GM04503 (cell line): Measurements from ENCODE around the gene MAP3K8.
"Not testable (repeated sequence)": the region's sequence is repeated elsewhere in the genome, so short reads cannot be mapped to it uniquely, and the experiment has no call there.

Experiments
- DNase-seq: peaks from one replicate; pipeline ENCODE4 v3.0.0-alpha.2; 2012; ENCODE audit warnings: low read depth

The MAP3K8 gene

DNA sequence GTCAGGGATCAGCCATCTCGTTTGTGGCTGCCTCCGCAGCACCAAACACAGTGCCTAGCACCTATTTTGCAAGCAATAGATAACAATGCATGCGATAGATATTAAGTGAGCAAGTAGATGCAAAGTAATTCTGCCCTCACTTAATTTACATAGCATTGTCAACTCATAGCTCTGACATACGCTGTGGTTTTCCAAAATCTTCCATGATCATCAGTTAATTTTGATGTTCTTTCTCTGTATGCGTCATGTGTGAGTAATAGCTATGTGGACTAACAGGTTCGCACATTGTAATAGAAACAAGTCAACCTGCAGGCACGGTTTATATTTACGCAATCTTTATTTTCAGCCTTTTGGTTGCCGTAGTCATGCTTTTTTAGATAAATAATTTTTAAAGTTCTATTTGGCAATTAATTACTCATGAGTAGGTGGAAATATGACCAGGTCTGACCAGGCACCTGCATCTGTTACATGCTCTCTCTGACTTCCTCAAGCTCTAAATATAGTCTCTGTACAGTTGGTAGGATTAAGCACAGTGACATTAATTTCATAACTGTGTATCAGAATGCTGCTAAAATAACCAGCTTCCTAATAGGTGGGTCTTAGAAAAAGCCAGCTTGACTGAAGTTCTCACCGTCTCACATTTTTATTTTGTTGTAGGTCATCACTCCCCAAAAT is 13.3 kb downstream of the MAP3K8 start:
- DNase-seq, result no peak

DNA sequence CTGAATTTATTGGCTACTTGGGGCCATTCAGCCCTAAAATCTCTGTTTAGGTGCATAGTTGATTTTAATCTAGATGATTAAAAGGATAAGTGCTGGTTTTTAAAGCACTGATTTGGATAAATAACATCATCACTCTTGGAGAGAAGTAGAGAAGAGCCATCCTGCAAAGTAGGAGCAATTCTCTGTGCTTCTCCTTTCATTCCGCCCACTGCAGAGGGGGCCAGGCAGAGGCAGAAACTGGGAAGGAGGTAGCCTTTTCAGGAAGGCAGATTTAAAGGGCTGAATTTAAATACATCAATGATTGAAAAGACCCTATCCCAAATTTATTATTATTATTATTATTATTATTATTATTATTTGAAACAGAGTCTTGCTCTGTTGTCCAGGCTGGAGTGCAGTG is 14.1 kb downstream of the MAP3K8 start:
- no peak for DNase-seq

DNA sequence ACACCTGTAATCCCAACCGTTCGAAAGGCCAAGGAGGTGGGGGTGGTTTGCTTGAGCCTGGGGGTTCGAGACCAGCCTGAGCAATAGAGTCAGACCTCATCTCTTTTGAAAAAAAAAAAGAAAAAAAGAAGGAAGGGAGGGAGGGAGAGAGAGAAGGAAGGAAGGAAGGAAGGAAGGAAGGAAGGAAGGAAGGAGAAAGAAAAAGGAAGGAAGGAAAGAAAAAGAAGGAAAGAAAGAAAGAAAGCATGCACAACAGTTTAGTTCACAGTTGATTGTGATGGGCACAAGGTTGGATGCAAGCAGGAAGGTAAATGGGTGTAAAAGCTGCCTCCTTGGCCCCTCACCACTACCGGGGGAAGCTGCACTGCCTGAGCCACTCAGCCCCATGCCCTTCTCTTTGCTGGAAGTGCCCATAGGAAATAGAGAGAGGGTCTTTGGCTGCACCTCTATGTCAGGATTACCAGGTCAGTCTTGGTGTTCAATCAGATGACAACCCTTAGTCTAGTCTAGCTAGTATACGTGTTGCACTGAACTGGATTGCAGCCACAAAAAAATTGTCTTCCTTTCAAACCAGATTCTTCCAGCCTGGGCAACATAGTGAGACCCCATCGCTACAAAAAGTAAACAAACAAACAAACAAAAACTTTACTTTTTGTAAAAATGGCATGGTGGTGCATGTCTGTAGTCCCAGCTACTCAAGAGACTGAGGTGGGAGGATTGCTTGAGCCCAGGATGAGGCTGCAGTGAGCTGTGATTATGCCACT is 20.0 kb downstream of the MAP3K8 start:
- DNase-seq, result no peak

DNA sequence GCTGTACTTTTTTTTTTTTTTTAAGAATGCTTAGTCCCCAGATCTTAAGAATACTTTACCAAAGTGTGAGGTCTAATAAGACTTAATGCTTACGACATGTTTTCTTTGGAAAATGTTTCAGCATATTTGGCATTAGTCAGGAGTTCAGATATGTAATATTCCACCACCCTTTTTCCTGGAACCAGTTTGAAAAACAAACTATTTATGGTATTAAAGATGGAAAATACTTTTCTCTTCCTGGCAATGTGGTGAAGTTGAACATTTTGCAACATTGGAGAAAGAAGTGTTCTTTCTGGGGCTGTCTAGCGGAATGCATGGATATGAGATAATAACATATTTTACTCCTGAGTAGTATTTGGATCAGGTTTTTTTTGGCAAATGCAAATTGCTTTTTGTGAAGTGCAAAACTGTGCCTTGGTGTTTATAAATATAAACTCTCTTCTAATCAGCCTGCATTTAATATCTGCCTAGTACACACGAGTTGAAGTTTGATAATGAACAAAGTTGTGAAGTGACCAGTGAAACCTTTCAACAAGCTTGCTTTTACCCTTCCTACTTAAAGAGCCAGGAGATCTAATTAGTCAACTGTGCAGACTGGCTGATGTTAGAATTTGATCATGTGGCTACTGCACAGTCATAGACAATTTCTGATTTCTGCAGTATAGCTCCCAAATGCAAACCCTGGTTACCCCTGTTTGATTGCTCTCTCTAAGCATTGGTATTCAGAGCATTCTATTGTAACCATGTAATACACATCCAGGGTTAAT is 20.9 kb downstream of the MAP3K8 start:
- DNase-seq, result peak; percentile 95

DNA sequence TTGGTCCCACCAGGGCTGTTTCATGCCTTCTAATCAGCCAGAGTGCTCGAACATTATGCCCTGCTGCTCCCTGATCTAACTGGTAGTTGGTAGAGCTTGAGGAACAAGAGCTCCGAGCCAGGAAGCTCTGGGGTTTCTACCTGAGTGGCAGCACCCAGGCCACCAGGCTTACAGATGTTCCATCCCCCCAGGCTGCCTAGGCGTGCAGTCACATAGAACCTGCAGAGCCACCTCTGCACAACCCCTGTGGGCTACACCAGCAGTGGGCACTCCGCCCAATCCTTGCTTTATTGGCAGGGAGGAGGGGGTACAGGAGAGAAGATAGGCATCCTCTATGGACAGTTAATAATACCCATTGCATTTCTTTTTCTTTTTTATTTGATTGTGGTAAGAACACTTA is 21.8 kb downstream of the MAP3K8 start:
- no peak for DNase-seq

DNA sequence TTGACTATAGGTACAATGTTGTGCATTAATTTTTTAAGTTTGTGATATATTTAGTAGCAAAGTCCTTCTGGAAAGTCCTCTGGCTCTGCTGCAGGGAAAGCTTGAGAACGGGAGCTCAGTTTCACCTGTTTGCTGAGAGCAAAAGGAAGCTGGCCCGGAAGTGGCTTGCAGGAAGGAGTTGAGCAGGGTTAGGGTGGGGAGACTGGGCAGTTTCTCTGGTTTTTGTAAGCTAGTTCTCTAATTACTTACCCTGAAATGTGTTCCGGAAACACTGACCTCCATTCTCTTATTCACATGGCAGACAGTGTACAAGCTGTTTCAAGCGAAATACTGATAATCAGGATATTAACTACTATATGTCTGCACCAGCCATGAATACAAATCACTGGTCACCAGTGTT is 22.3 kb downstream of the MAP3K8 start:
- no peak for DNase-seq

DNA sequence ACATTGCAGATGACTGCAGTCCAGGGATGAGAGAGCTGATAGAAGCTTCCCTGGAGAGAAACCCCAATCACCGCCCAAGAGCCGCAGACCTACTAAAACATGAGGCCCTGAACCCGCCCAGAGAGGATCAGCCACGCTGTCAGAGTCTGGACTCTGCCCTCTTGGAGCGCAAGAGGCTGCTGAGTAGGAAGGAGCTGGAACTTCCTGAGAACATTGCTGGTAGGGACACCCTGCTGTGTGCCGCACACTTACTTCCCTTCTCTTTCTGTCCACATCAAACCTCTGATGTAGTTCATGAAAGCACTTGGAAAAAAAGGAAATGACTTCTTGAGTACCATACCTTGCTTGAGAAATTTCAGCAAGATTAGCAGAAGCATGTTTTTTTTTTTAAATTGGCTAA is 25.3 kb downstream of the MAP3K8 start:
- DNase-seq, result no peak

DNA sequence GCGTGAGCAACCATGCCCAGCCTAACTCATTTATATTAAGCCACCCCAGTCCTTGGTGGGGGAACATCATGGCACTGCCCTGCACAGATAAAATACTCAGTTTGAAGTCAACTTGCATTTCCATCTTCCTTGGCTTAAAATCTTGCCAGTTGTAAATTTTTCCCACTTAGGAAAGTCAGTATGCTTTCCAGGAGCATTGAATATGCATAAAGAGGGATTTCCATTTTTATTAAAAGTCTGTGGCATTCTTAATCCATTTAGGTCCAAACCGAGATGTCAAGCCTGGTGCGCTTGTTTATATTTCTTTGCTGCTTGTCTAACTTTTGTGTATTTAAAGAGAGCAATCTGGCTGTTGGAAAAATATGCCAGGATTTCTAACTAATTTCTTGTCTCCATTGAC is 26.1 kb downstream of the MAP3K8 start:
- DNase-seq, result no peak

DNA sequence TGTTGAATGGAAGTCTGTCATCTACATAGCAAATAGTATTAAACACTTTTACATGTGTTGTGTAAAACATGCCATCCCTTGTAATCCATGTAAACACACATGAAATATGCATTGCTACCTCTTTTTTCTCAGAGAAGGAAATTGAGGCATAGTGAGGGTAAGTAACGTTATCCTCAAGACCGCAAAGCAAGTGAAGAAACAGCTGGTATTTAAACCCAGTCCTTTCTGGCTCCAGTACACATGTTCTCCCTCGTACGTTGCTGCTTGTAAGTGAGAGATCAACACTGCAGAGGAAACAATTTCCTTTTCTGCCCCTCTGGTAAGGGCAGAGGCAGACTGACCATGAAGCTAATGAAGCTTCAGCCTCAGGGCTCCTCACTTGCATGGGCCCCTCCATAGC is 28.5 kb downstream of the MAP3K8 start:
- DNase-seq, result no peak

DNA sequence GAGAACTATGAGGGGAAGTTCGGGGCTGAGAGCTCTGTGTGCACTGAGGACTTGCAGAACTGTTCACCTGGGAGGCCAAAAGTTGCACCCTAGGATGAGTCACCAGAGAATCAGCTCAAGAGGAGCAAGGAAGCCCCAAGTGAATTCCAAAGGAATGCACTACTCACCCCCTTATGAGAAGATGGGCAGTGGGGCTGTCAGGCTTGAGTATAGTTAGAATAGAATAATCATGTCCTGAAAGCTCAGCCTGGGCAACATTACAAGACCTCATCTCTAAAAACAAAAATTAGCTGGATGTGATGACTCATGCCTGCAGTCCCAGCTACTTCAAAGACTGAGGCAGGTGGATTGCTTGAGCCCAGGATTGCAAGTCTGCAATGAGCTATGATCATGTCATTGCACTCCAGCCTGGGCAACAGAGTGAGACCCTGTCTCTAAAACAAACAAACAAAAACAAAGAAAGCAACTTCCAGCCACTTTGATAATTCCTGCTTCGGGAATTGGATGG is 30.0 kb downstream of the MAP3K8 start:
- no peak for DNase-seq

DNA sequence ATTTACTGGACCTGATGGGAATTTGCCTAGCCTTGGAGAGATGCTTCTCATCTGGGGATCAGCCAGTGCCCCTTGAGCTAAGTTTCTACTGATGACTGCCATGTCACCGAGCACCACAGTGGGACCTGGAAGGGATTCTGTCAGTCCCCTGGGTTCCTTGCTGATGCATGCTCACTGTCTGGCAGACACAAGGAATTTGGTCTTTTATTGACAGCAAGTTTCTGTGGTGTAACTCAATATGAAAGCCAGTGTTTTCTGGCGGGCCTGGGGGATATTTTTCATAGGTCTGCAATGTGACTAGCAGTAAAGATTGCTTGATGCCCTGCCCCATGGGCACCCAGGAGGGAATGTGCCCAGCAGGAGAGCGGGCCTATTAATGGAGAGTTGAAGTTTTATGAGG is 30.7 kb downstream of the MAP3K8 start:
- no peak for DNase-seq

DNA sequence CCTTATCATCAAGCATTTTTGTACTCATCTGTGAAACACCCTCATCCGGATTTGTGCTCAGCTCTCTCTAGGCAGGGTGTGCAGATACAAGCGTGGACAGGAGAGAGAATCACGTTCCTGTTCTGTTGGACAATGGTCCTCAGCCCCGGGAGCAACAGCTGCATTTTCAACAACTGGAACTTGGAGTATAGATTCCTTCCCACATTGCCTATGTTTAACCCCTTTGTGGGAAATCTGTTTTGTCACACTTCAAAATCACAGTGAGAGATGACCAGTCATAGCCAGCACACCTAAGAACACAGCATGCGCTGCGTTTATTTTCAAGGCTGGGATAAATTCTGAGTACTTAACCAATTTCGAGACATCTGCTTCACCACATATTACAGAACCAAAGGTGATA is 32.5 kb downstream of the MAP3K8 start:
- no peak for DNase-seq

DNA sequence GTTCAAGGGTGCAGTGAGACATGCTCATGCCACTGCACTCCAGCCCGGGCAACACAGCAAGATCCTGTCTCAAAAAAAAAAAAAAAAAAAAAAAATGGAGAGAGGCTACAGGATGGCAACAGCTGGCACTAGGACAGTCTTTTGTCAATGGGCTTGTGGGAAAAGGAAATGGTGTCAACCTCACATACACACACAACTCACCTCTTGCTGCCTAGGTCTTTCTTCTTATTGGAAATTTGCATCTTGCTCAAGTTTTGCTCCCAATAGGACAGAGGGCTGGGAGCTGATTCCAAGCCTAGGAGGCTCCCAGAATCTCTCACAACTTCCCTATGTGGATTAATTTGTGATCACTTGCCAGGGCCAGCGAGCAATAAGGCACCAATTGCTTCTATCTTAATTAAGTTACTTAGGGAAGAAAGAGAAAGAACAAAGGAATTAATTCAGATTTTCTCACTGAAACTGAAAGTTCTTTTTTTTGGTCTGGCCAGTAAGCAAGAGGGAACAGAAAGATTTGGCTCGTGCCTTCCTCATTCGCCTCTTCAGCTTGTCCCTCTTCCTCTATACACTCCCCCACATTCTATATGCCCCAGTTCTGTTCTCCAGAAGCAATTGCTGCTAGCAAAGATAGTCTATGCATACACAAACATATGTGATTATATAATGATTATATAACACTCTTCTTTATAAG is 33.8 kb downstream of the MAP3K8 start:
- DNase-seq, result no peak

DNA sequence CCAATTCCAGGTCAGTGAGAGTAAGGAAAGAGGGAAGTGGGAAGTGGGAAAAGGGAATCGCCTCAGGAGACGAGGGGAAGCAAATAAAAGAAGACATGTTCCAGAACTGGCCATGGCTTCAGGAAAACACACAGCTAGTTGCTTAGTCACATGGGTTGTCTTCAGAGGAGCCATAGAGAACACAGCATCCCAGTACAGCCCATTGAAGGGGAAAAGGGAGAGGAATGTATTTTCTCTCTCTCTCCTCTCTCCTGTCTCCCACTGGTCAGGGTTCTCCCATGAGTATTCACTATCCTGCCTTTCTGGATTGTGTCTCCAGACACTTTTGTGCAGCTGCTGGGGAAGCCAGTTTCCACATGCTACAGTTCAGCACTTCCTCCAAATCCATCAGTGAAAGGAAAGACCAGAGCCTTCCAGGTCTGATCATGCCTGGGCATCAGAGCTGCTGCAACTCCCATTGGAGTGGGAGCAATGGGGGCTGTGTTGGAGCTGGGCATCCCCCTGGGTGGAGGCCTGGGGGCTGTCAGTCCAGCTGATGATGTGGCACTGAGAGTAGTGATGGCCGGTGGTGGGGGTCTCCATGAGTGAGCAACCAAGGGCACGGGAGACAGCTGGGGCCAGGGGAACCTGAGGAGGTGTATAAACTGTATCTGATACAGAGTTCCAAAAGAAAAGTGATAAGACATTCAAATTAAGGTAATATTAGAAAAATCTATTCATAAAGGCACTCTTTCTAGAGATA is 38.6 kb downstream of the MAP3K8 start:
- no peak for DNase-seq

DNA sequence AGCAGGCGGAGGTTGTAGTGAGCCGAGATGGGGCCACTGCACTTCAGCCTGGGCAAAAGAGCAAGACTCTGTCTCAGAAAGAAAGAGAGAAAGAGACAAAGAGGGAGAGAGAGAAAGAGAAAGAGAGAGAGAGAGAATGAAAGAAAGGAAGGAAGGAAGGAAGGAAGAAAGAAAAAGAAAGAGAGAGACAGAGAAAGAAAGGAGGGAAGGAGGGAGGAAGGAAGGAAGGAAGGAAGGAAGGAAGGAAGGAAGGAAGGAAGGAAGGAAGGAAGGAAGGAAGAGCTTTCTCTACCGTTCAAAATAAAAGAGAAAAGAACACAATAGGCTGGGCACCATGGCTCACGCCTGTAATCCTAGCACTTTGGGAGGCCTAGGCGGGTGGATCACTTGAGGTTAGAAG is 41.5 kb downstream of the MAP3K8 start:
- not testable (repeated sequence) for DNase-seq

DNA sequence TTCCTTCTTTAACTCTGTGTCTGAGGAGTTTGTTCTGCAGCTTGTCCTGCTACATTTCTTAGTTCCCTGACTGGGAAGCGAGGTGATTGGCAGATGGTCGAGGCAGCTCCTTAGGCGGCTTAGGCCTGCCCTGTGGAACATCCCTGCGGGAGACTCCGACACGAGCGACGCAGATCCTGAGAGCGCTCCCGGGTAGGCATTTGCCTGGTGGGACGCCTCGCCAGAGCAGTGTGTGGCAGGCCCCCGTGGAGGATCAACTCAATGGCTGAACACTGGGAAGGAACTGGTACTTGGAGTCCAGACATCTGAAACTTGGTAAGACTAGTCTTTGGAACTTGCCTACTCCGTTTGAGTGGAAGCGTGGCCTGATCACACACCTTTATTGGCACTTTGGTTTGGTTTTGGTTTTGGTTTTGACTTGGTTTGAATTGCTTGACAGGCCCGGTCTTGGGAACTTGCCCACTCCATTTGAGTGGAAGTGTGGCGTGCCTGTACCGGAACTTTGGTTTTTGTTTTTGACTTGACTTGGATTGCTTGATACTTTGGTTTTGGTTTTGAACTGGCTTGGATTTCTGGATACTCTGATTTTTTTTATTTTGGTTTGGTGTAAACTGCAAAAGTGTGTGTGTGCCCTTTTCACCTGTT is 42.6 kb downstream of the MAP3K8 start:
- no peak for DNase-seq

DNA sequence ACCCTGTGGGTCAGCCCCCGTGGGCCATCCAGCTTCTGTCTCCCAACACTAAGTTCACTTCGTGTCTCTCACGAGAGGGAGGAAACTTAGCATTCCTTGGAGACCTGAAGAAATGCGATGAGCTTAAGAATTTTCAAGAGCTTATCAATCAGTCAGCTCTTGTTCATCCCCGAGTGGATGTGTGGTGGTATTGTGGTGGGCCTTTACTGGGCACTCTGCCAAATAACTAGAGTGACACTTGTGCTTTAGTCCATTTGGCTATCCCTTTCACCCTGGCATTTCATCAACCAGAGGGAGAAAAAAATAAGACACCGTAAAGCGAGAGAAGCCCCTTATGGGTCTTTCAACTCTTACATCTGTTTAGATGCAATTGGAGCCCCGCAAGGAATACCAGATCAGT is 45.5 kb downstream of the MAP3K8 start:
- not testable (repeated sequence) for DNase-seq

DNA sequence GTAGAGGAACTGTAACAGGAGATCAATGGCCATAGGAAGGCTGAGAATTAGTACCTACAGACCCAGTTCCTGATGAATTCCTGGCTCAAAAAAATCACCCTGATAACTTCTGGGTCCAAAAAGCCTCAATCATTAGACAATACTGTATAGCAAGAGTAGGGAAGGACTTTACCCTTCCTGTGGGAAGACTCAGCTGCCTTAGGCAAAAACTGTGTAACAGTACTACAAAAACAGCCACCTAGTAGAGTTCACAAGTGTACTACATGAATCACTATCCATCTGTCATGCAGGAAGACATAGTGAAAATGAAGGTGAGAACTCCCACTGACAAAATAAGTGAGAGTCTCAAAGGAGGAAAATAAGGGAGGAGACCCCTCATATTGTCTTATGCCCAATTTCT is 47.6 kb downstream of the MAP3K8 start:
- no peak for DNase-seq

DNA sequence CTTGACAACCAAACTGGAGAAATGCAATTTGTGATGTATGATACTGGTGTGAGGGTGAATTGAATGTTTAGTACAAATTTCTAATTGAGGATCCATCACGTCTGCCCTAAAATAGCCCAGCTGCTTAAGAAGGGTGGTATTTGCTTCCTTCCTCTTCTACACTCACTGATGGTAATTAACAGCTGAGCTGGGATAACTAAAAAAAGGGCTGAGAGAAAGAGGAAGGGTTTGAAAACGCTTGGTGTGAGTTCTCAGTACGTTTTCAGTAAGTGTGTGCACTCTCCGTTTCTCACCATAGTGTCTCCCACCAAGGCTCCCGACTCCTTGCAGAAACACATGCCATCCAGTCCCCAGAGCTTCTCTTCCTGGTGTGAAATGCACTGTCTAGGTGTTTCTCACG is 54.3 kb downstream of the MAP3K8 start:
- no peak for DNase-seq

DNA sequence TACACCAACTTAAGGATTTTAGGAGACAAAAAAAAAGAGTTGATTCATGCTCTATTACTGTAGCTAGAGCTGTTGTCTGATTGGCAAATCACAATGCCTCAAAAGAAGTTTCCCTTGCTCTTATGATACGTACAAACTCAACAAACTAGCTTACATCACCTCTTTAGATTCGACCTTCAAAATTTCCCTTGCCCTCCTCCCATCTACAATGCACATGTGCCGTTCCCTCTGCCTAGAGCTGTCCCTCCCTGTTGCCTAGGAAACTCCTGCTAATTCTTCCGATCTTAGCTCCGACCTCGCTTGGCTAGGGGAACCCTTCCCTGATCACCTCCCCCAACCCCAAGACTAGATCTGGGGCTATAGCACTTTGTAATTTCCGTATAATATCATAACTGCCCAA is 55.4 kb downstream of the MAP3K8 start:
- no peak for DNase-seq
